Suppressor macrophage (primary cell): ENCODE measurements around the gene GPX2.

Experiments
- DNase-seq, 4 experiments: peaks; one replicate each; pipeline ENCODE4 v3.0.0-alpha.2; 2020 to 2022

Gene GPX2

DNA sequence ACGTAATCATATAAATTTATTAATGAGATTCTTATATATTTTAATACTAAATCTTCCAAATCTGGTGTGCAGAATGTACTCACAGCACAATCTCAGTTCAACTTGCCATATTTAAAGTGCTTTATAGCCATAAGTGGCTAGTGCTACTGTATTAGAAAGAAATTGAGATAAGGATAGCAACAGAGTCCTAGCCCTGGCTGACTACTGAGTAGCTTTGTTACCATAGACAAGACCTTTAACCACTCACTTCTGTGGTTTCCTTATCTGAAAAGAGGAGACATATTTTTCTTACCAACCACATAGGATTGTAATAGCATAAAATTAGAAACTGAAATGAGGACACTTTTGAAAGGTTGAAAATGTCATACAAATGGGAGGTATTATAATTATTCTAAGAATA lies 30.3 kb downstream of the GPX2 start:
- DNase-seq: no peak

DNA sequence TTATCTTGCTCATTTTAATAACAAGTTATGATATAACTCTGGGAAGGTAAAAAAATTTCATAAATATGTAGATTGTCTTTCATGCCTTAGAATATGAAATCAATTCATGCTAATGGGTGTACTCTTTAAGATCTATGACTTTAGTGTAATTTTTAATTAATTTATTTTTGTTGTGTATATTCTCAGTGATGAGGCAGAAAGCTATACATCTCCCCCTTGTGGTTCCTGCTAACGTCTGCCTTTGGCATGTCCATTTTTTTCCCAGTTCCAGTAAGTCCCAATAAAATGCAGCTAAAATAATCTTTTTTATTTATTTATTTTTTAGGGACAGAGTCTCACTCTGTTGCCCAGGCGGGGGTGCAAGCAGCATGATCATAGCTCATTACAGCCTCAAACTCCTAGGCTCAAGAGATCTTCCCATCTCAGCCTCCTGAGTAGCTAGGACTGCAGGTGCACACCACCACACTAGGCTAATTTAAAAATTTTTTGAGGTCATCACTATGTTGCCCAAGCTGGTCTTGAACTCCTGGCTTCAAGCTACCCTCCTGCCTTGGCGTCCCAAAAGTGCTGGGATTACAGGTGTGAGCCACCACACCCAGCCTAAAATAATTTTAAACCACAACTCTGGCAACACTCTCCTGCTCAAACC lies 31.6 kb downstream of the GPX2 start:
- DNase-seq: peak in 3 of 4 experiments; percentile 19 to 46 (median 43)

DNA sequence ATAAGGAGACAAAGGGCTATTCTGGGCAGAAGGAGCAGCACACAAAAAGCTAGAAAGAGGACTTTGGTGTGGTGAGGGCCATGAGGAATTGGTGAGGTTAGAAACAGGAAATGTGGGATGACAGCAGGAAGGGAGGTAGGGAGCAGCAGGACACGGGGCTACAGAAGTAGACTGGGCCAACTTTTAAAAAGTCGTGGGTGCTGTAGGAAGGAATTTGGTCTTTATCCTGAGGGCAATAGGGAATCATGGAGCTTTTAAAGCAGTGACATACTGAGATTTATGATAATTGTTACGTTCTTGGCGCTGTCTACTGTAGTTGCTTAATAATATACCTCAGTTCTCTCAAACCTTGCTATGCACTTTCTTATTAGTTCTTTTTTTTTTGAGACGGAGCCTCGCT lies 36.5 kb downstream of the GPX2 start:
- peak in 1 of 4 experiments; percentile 14 for DNase-seq

DNA sequence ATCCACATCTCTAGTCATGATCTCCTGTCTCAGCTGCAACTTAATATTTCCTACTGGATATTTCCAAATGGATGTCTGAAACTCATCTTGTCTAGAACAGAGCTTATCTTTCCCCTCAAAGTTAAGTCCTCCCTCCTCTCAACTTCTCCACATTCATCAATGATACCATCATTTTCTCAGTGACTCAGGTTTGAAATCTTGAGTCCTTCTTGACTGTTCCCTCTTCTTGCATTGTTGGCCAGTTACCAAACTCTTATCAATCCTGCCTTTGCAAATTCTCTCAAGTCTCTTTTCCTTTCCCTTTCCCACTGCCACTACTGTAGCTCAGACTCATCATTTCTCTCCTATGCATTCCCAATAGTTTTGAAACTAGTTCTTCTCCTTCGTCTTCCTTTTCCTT lies 42.6 kb downstream of the GPX2 start:
- no peak for DNase-seq

DNA sequence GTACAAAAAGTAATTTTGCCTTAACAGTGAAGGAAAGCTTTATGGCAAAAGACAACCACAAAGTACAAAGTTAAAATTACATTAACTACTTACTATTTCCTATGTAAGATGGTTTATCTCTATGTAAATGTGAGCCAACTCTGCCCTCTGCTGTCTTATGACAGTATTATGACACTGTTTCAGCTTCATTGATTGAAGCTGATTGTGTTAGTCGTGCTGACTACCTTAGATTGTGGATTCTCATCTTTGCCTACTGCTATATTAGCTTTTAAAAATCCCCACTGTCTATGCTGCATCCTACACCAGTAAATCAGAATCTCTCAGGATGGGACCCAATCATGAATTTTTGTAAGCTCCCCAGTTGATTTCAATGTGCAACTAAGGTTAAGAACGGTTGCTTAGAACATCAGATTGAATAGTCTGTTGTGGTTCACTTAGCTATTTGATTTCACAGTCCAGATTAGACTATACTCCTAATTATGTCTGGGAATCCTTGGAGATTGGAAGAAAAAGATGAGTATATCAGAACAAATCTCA lies 50.6 kb downstream of the GPX2 start:
- peak; percentile 47 to 76 (median 72) for DNase-seq

DNA sequence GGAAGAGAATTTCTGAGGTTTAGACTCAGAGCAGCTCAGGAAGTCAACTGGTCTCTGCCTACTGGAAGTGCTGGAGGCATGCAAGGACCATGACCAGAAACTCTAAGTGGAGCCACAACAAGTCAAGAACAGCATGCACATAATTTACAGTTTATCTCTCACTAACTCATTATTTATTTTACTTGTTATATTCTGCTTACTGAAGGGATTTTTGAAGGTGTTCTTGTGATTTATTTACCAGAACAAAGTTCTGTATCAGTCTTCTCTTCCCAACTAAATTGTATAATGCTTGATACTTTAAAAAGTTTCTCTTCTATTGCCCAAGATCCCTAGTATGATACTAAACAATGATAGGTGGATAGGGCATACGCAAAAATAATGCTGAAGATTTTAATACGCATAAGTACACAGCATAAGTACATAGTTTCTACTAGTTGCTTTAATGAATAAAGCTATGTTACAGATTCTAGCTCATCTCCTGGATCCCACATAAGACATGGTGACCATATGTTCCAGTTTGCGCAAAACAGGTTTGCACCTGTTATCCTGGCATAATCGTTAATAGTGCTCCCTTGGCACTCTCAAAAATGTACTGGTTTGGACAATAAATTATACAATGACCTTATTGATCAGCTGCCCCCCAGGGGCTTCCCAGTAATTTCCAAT lies 51.2 kb downstream of the GPX2 start:
- peak in 3 of 4 experiments; percentile 19 to 35 (median 19) for DNase-seq

DNA sequence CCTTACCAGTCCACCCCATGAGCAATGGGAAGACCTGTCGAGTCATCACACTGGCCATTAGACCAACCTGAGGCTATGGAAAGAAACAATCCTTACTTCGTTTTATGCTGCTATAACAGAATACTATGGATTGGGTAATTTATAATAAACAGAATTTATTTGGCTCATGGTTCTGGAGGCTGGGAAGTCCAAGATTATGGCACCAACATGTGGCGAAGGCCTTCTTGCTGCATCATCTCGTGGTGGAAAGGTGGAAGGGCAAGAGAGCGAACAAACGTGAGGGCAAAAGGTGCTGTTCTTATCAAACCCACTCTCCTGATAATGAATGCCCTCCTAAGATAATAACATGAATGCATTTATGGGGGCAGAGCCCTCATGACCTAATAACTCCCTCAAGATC lies 53.2 kb downstream of the GPX2 start:
- no peak for DNase-seq
